ENCODE data around the gene EXPH5. TPM values are rescaled to one million over a fixed set of nuclear protein-coding genes. Genes with fewer than 3 reads are reported as not detected.

EXPH5 gene
- polyA plus RNA-seq, 2 donors: 3.4 to 7.4 TPM

GRCh38 chr11:108576523-108576922 is 17.0 kb downstream of the EXPH5 start:
- Histone ChIP-seq H3K4me1 (ENCODE audit: control insufficient read depth in 2 of 2, insufficient read depth in 2 of 2, low read length in 1 of 2) (no peaks in the 10 kb centered on the region), H3K36me3 (ENCODE audit: control insufficient read depth in 2 of 2, insufficient read depth in 2 of 2, low read length in 1 of 2) (no peaks in the 10 kb centered on the region), H3K27ac (ENCODE audit: low read depth in 2 of 2, low read length in 1 of 2) (no peak overlapping the region), H3K4me3 (ENCODE audit: low read depth in 1 of 2, low read length in 2 of 2) (no peak overlapping the region), H3K27me3 (ENCODE audit: control insufficient read depth in 1 of 2, insufficient read depth in 2 of 2, low read length in 2 of 2) (no peaks in the 10 kb centered on the region), H3K9me3 (ENCODE audit: control insufficient read depth in 2 of 2, insufficient read depth in 1 of 2, low read depth in 1 of 2, low read length in 1 of 2) (no peaks in the 10 kb centered on the region)
- 32 to 39% methylated on average over 1 of the region's 1 CpG for WGBS, 2 donors

GRCh38 chr11:108574675-108575074 is 18.9 kb downstream of the EXPH5 start:
- Histone ChIP-seq H3K27me3 (ENCODE audit: control insufficient read depth in 1 of 2, insufficient read depth in 2 of 2, low read length in 2 of 2) (no peaks in the 10 kb centered on the region), H3K4me1 (ENCODE audit: control insufficient read depth in 2 of 2, insufficient read depth in 2 of 2, low read length in 1 of 2) (peaks cover 0 to 5% of the 10 kb centered on the region in 2 donors), H3K27ac (ENCODE audit: low read depth in 2 of 2, low read length in 1 of 2) (no peak overlapping the region), H3K4me3 (ENCODE audit: low read depth in 1 of 2, low read length in 2 of 2) (no peak overlapping the region), H3K9me3 (ENCODE audit: control insufficient read depth in 2 of 2, insufficient read depth in 1 of 2, low read depth in 1 of 2, low read length in 1 of 2) (no peaks in the 10 kb centered on the region), H3K36me3 (ENCODE audit: control insufficient read depth in 2 of 2, insufficient read depth in 2 of 2, low read length in 1 of 2) (no peaks in the 10 kb centered on the region)
- WGBS, 2 donors: 92% methylated on average over 4 of the region's 4 CpGs

- H3K9me3 ChIP-seq (ENCODE audit: control insufficient read depth in 2 of 2, insufficient read depth in 1 of 2, low read depth in 1 of 2, low read length in 1 of 2): no peaks in the 10 kb centered on the region
- WGBS, 2 donors: 52 to 64% methylated on average over 2 of the region's 2 CpGs
- no peak overlapping the region for H3K4me3 ChIP-seq (ENCODE audit: low read depth in 1 of 2, low read length in 2 of 2)
- H3K4me1 ChIP-seq (ENCODE audit: control insufficient read depth in 2 of 2, insufficient read depth in 2 of 2, low read length in 1 of 2): peaks cover 0 to 5% of the 10 kb centered on the region in 2 donors
- H3K27me3 ChIP-seq (ENCODE audit: control insufficient read depth in 1 of 2, insufficient read depth in 2 of 2, low read length in 2 of 2): no peaks in the 10 kb centered on the region
- H3K36me3 ChIP-seq (ENCODE audit: control insufficient read depth in 2 of 2, insufficient read depth in 2 of 2, low read length in 1 of 2): no peaks in the 10 kb centered on the region
- H3K27ac ChIP-seq (ENCODE audit: low read depth in 2 of 2, low read length in 1 of 2): peak overlapping the region; percentile 75 to 81
Measured at GRCh38 chr11:108571001-108571400, 22.6 kb downstream of the EXPH5 start.

- no peak overlapping the region for H3K27ac ChIP-seq (ENCODE audit: low read depth in 2 of 2, low read length in 1 of 2)
- WGBS, 2 donors: 79 to 83% methylated on average over 1 of the region's 1 CpG
- H3K27me3 ChIP-seq (ENCODE audit: control insufficient read depth in 1 of 2, insufficient read depth in 2 of 2, low read length in 2 of 2): no peaks in the 10 kb centered on the region
- H3K9me3 ChIP-seq (ENCODE audit: control insufficient read depth in 2 of 2, insufficient read depth in 1 of 2, low read depth in 1 of 2, low read length in 1 of 2): no peaks in the 10 kb centered on the region
- H3K4me3 ChIP-seq (ENCODE audit: low read depth in 1 of 2, low read length in 2 of 2): no peak overlapping the region
- H3K4me1 ChIP-seq (ENCODE audit: control insufficient read depth in 2 of 2, insufficient read depth in 2 of 2, low read length in 1 of 2): peaks cover 0 to 5% of the 10 kb centered on the region in 2 donors
- no peaks in the 10 kb centered on the region for H3K36me3 ChIP-seq (ENCODE audit: control insufficient read depth in 2 of 2, insufficient read depth in 2 of 2, low read length in 1 of 2)
Measured at GRCh38 chr11:108569896-108570295, 23.7 kb downstream of the EXPH5 start.

GRCh38 chr11:108568195-108568858 is 25.2 kb downstream of the EXPH5 start:
- no peak overlapping the region for H3K27ac ChIP-seq (ENCODE audit: low read depth in 2 of 2, low read length in 1 of 2)
- H3K36me3 ChIP-seq (ENCODE audit: control insufficient read depth in 2 of 2, insufficient read depth in 2 of 2, low read length in 1 of 2): no peaks in the 10 kb centered on the region
- 76% methylated on average over 11 of the region's 11 CpGs for WGBS, 2 donors
- no peak overlapping the region for H3K4me3 ChIP-seq (ENCODE audit: low read depth in 1 of 2, low read length in 2 of 2)
- H3K9me3 ChIP-seq (ENCODE audit: control insufficient read depth in 2 of 2, insufficient read depth in 1 of 2, low read depth in 1 of 2, low read length in 1 of 2): no peaks in the 10 kb centered on the region
- H3K4me1 ChIP-seq (ENCODE audit: control insufficient read depth in 2 of 2, insufficient read depth in 2 of 2, low read length in 1 of 2): peaks cover 1 to 5% of the 10 kb centered on the region in 2 donors
- no peaks in the 10 kb centered on the region for H3K27me3 ChIP-seq (ENCODE audit: control insufficient read depth in 1 of 2, insufficient read depth in 2 of 2, low read length in 2 of 2)

- Histone ChIP-seq H3K27ac (ENCODE audit: low read depth in 2 of 2, low read length in 1 of 2) (no peak overlapping the region), H3K36me3 (ENCODE audit: control insufficient read depth in 2 of 2, insufficient read depth in 2 of 2, low read length in 1 of 2) (no peaks in the 10 kb centered on the region), H3K27me3 (ENCODE audit: control insufficient read depth in 1 of 2, insufficient read depth in 2 of 2, low read length in 2 of 2) (no peaks in the 10 kb centered on the region), H3K9me3 (ENCODE audit: control insufficient read depth in 2 of 2, insufficient read depth in 1 of 2, low read depth in 1 of 2, low read length in 1 of 2) (no peaks in the 10 kb centered on the region), H3K4me1 (ENCODE audit: control insufficient read depth in 2 of 2, insufficient read depth in 2 of 2, low read length in 1 of 2) (peaks cover 0 to 4% of the 10 kb centered on the region in 2 donors), H3K4me3 (ENCODE audit: low read depth in 1 of 2, low read length in 2 of 2) (no peak overlapping the region)
- WGBS, 2 donors: 39% methylated on average over 3 of the region's 3 CpGs
Measured at GRCh38 chr11:108565653-108566052, 27.9 kb downstream of the EXPH5 start.

- H3K27ac ChIP-seq (ENCODE audit: low read depth in 2 of 2, low read length in 1 of 2): peak overlapping the region; percentile 79 to 80
- no peak overlapping the region for H3K4me3 ChIP-seq (ENCODE audit: low read depth in 1 of 2, low read length in 2 of 2)
- WGBS, 2 donors: 60 to 69% methylated on average over 5 of the region's 5 CpGs
- no peaks in the 10 kb centered on the region for H3K36me3 ChIP-seq (ENCODE audit: control insufficient read depth in 2 of 2, insufficient read depth in 2 of 2, low read length in 1 of 2)
- H3K9me3 ChIP-seq (ENCODE audit: control insufficient read depth in 2 of 2, insufficient read depth in 1 of 2, low read depth in 1 of 2, low read length in 1 of 2): no peaks in the 10 kb centered on the region
- peaks cover 0 to 4% of the 10 kb centered on the region in 2 donors for H3K4me1 ChIP-seq (ENCODE audit: control insufficient read depth in 2 of 2, insufficient read depth in 2 of 2, low read length in 1 of 2)
- H3K27me3 ChIP-seq (ENCODE audit: control insufficient read depth in 1 of 2, insufficient read depth in 2 of 2, low read length in 2 of 2): no peaks in the 10 kb centered on the region
Measured at GRCh38 chr11:108562746-108563581, 30.6 kb downstream of the EXPH5 start.

GRCh38 chr11:108561535-108561991 is 32.0 kb downstream of the EXPH5 start:
- no peaks in the 10 kb centered on the region for H3K36me3 ChIP-seq (ENCODE audit: control insufficient read depth in 2 of 2, insufficient read depth in 2 of 2, low read length in 1 of 2)
- peaks cover 0 to 4% of the 10 kb centered on the region in 2 donors for H3K4me1 ChIP-seq (ENCODE audit: control insufficient read depth in 2 of 2, insufficient read depth in 2 of 2, low read length in 1 of 2)
- H3K27ac ChIP-seq (ENCODE audit: low read depth in 2 of 2, low read length in 1 of 2): peak overlapping the region; percentile 52 to 56
- H3K9me3 ChIP-seq (ENCODE audit: control insufficient read depth in 2 of 2, insufficient read depth in 1 of 2, low read depth in 1 of 2, low read length in 1 of 2): no peaks in the 10 kb centered on the region
- H3K27me3 ChIP-seq (ENCODE audit: control insufficient read depth in 1 of 2, insufficient read depth in 2 of 2, low read length in 2 of 2): no peaks in the 10 kb centered on the region
- WGBS, 2 donors: 24 to 37% methylated on average over 3 of the region's 3 CpGs
- no peak overlapping the region for H3K4me3 ChIP-seq (ENCODE audit: low read depth in 1 of 2, low read length in 2 of 2)

- WGBS, 2 donors: 61 to 63% methylated on average over 2 of the region's 2 CpGs
- Histone ChIP-seq H3K4me3 (ENCODE audit: low read depth in 1 of 2, low read length in 2 of 2) (no peak overlapping the region), H3K4me1 (ENCODE audit: control insufficient read depth in 2 of 2, insufficient read depth in 2 of 2, low read length in 1 of 2) (peaks cover 0 to 4% of the 10 kb centered on the region in 2 donors), H3K36me3 (ENCODE audit: control insufficient read depth in 2 of 2, insufficient read depth in 2 of 2, low read length in 1 of 2) (no peaks in the 10 kb centered on the region), H3K27me3 (ENCODE audit: control insufficient read depth in 1 of 2, insufficient read depth in 2 of 2, low read length in 2 of 2) (no peaks in the 10 kb centered on the region), H3K27ac (ENCODE audit: low read depth in 2 of 2, low read length in 1 of 2) (no peak overlapping the region), H3K9me3 (ENCODE audit: control insufficient read depth in 2 of 2, insufficient read depth in 1 of 2, low read depth in 1 of 2, low read length in 1 of 2) (no peaks in the 10 kb centered on the region)
Measured at GRCh38 chr11:108559904-108560303, 33.7 kb downstream of the EXPH5 start.

All from esophagus (tissue), 2 donors.